GM18520 (cell line): ENCODE measurements around the gene NBEAL2.

ENCODE experiments used
- ATAC-seq: cut with Tn5 transposase; IDR thresholded peaks from one replicate; pipeline ENCODE4 v1.9.1; 2021; ENCODE audit not compliant: unreplicated experiment

NBEAL2 gene

GRCh38 chr3:46999516-47000197 is 20.2 kb downstream of the NBEAL2 start:
- no peak for ATAC-seq

- ATAC-seq: no peak
Measured at GRCh38 chr3:47000198-47000815, 20.8 kb downstream of the NBEAL2 start.

GRCh38 chr3:47000922-47001730 is 21.7 kb downstream of the NBEAL2 start:
- no peak for ATAC-seq

- no peak for ATAC-seq
Measured at GRCh38 chr3:47001731-47002170, 22.3 kb downstream of the NBEAL2 start.

- ATAC-seq: no peak
Measured at GRCh38 chr3:47002171-47003055, 22.9 kb downstream of the NBEAL2 start.

GRCh38 chr3:47003056-47003410 is 23.6 kb downstream of the NBEAL2 start:
- no peak for ATAC-seq

- ATAC-seq: no peak
Measured at GRCh38 chr3:47003461-47004368, 24.2 kb downstream of the NBEAL2 start.

GRCh38 chr3:47004369-47005211 is 25.1 kb downstream of the NBEAL2 start:
- no peak for ATAC-seq

GRCh38 chr3:47005212-47006144 is 26.0 kb downstream of the NBEAL2 start:
- ATAC-seq: no peak

- no peak for ATAC-seq
Measured at GRCh38 chr3:47006145-47006651, 26.7 kb downstream of the NBEAL2 start.

- no peak for ATAC-seq
Measured at GRCh38 chr3:47007001-47007400, 27.5 kb downstream of the NBEAL2 start.

GRCh38 chr3:47007482-47008233 is 28.2 kb downstream of the NBEAL2 start:
- no peak for ATAC-seq

GRCh38 chr3:47008234-47008796 is 28.8 kb downstream of the NBEAL2 start:
- ATAC-seq: no peak

GRCh38 chr3:47008851-47009224 is 29.4 kb downstream of the NBEAL2 start:
- ATAC-seq: no peak

- ATAC-seq: peak; percentile 85
Measured at GRCh38 chr3:47009225-47010110, 30.0 kb downstream of the NBEAL2 start.
